ENCODE results near the gene CSTB. TPM values are rescaled to one million over a fixed set of nuclear protein-coding genes. Genes with fewer than 3 reads are reported as not detected.

CSTB gene
- total and polyA plus RNA-seq, 2 of the 8 experiments (the other 6 are each of a cell fraction or from before 2014, with no cell fraction given) = 53.8 to 64.1 TPM

DNA sequence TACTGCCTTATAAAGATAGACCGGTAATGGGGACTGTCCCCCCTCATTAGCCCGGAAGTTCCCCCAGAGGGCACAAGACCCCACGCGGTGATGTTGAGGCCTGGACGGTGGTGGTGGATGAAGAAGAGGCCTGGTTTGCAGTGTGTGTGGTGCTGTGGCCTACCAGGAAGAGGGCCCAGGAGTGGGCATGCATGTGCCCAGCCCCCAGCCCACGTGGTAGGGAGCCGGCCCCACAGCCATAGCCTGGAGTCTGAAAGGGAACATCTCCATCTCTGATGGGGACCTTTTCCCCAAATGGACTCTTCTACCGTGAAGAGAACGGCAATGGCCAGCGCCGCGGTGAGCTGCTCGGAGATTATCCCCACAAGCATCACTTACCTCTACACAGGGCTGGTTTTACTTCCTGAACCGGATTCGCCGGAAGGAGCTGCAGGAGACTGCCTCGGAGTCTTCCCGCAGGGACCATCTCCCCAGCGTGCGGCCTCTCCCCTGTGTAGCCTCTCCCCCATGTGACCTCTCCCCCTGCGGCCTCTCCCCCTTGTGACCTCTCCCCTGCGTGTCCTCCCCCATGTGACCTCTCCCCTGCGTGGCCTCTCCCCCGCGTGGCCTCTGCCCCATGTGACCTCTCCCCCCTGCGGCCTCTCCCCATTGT is 33.9 kb upstream of the CSTB start (continued):
- TF ChIP-seq FOSL1 (IDR thresholded peaks at IDR 0.05; ENCODE audit: insufficient read depth, low read depth, low read length) = no peak
